HepG2 (cell line): ENCODE data around the gene IHH. TPM values are rescaled to one million over a fixed set of nuclear protein-coding genes. Genes with fewer than 3 reads are reported as not detected.

ENCODE experiments used
- ATAC-seq: fragments of 200-7000 bp; cut with Tn5 transposase; 3 replicates; pipeline ENCODE4 v1.9.1; 2020; ENCODE audit warnings: mild to moderate bottlenecking, moderate library complexity
- BruUV-seq: library from RNA; stranded (reverse); fragments of 400-500 nt; replicated peaks from 2 replicates; lab custom pipeline; 2021; lab: Mats Ljungman, UMichigan
- CTCF ChIA-PET: fragments of 300-600 bp; formaldehyde crosslinking; extraction: SDS; loops from one replicate; lab custom pipeline; 2021; ENCODE audit warnings: low total read pairs, inconsistent platforms, low intra/inter-chr PET ratio; lab: Yijun Ruan, JAX
- POLR2A ChIA-PET: fragments of 350-600 bp; sonication (Branson Sonifier 250); formaldehyde crosslinking; loops from one replicate; lab custom pipeline; 2020; ENCODE audit warnings: antibody characterized with exemption, inconsistent platforms; lab: Yijun Ruan, JAX
- DNase-seq: peaks from one replicate; pipeline ENCODE4 v3.0.0-alpha.2; 2015; ENCODE audit warnings: low spot score
- FAIRE-seq: peaks from 3 replicates; lab custom pipeline; 2011; peaks lifted over from hg19 to GRCh38; lab: Jason Lieb, UNC
- H2AFZ ChIP-seq: one replicate; pipeline ENCODE4 v1.6.1; 2011; ENCODE audit warnings: low read length, inconsistent platforms
- H3K27ac ChIP-seq: fragments of 300-600 bp; 3 replicates; pipeline ENCODE4 v1.8.0; 2011; ENCODE audit warnings: mixed run types, mild to moderate bottlenecking, mixed read lengths, low read length, inconsistent platforms; ENCODE audit not compliant: insufficient read depth; ENCODE audit errors: extremely low read length
- H3K27me3 ChIP-seq, 2 experiments: fragments of 200-600 bp in 1 of 2; 2 replicates in 1 of 2; 3 replicates in 1 of 2; pipeline versions ENCODE4 v1.6.0 to v1.8.0; 2011; ENCODE audit warnings: low read length in 2 of 2, mild to moderate bottlenecking in 2 of 2, moderate library complexity in 2 of 2, inconsistent platforms in 1 of 2; ENCODE audit not compliant: insufficient read depth in 2 of 2, control insufficient read depth in 1 of 2
- H3K36me3 ChIP-seq, 2 experiments: fragments of 200-600 bp in 1 of 2; replicated peaks in 1 of 2; 2 replicates in 1 of 2; 3 replicates in 1 of 2; pipeline versions ENCODE4 v1.5.1 to v1.8.0; 2011; ENCODE audit warnings: low read length in 2 of 2, inconsistent platforms in 1 of 2; ENCODE audit not compliant: insufficient read depth in 2 of 2, control insufficient read depth in 1 of 2
- H3K4me1 ChIP-seq: 2 replicates; pipeline ENCODE4 v1.5.1; 2012; ENCODE audit warnings: low read length, inconsistent platforms; ENCODE audit not compliant: insufficient read depth
- H3K4me2 ChIP-seq: 2 replicates; pipeline ENCODE4 v1.6.0; 2011; ENCODE audit warnings: low read depth, low read length, inconsistent platforms
- H3K4me3 ChIP-seq, 3 experiments: fragments of 200-600 bp in 1 of 3; sonication (generic), shearing (Covaris generic) in 1 of 3; replicated peaks in 1 of 3; 2 replicates each; pipeline ENCODE4 v1.5.1; 2011 to 2016; ENCODE audit warnings: low read length in 3 of 3, inconsistent platforms in 2 of 3, low read depth in 2 of 3, mild to moderate bottlenecking in 2 of 3, control low read depth in 1 of 3, mixed read lengths in 1 of 3; ENCODE audit not compliant: insufficient read depth in 1 of 3
- H3K79me2 ChIP-seq: one replicate; pipeline ENCODE4 v1.6.1; 2011; ENCODE audit warnings: low read length, inconsistent platforms; ENCODE audit not compliant: insufficient read depth
- H3K9ac ChIP-seq: 2 replicates; pipeline ENCODE4 v1.6.0; 2011; ENCODE audit warnings: mild to moderate bottlenecking, low read depth, low read length, inconsistent platforms; ENCODE audit not compliant: insufficient read depth
- H3K9me3 ChIP-seq: 2 replicates; pipeline ENCODE4 v1.5.1; 2012; ENCODE audit warnings: mild to moderate bottlenecking, low read length
- H4K20me1 ChIP-seq: 2 replicates; pipeline ENCODE4 v1.6.0; 2011; ENCODE audit warnings: inconsistent platforms, mild to moderate bottlenecking, low read length, moderate library complexity; ENCODE audit not compliant: insufficient read depth
- ATF7 ChIP-seq, 2 experiments: fragments of 450-650 bp in 1 of 2; sonication (generic) in 1 of 2; formaldehyde crosslinking in 1 of 2; IDR thresholded peaks; 2 replicates each; pipeline versions ENCODE4 v1.4.0 to v1.6.1; 2016 to 2020; ENCODE audit warnings: antibody characterized with exemption in 1 of 2, mild to moderate bottlenecking in 1 of 2, missing genetic modification reagents in 1 of 2
- BCL6 ChIP-seq: IDR thresholded peaks from 2 replicates; pipeline ENCODE4 v1.6.1; 2016; ENCODE audit warnings: missing genetic modification reagents, missing compliant biosample characterization
- KDM1A ChIP-seq: IDR thresholded peaks from 2 replicates; pipeline ENCODE4 v1.6.1; 2016; ENCODE audit warnings: missing compliant biosample characterization
- NFIC ChIP-seq: IDR thresholded peaks from 2 replicates; pipeline ENCODE4 v1.6.1; 2012; ENCODE audit warnings: mild to moderate bottlenecking, low read length, inconsistent platforms
- NR2F6 ChIP-seq, 2 experiments: IDR thresholded peaks; 2 replicates each; pipeline ENCODE4 v1.6.1; 2016; ENCODE audit warnings: antibody characterized with exemption in 1 of 2, mild to moderate bottlenecking in 1 of 2
- SIN3B ChIP-seq: fragments of 150-350 bp; IDR thresholded peaks from 2 replicates; pipeline ENCODE4 v1.6.1; 2014; ENCODE audit warnings: low read length
- SRY ChIP-seq: sonication (generic); formaldehyde crosslinking; IDR thresholded peaks from 2 replicates; pipeline ENCODE4 v1.8.0; 2022; ENCODE audit warnings: mild to moderate bottlenecking, missing genetic modification reagents
- ZNF781 ChIP-seq: sonication (generic); formaldehyde crosslinking; IDR thresholded peaks from 2 replicates; pipeline ENCODE4 v1.5.1; 2020; ENCODE audit warnings: borderline replicate concordance, mild to moderate bottlenecking, missing genetic modification reagents; ENCODE audit errors: not compliant biosample characterization
- WGBS: methylation state at CpG from one replicate; pipeline ENCODE4 v1.1.6; 2017; ENCODE audit warnings: low lambda C conversion rate; 5-methylcytosine and 5-hydroxymethylcytosine counted together
- in situ Hi-C: cut with HindIII; loops from 2 replicates; pipeline ENCODE4 v1.10.0; 2017; ENCODE audit warnings: low pct_unique_long_range_greater_than_20kb; ENCODE audit not compliant: extremely low pct_ligation_motif_present
- intact Hi-C: fragments of 100-400 bp; cut with micrococcal nuclease; formaldehyde crosslinking; loops from one replicate; pipeline ENCODE4 v1.10.0; 2022; ENCODE audit not compliant: unreplicated experiment
- polyA plus RNA-seq, 8 experiments: library from polyadenylated mRNA; depleted of rRNA in 3 of 8; stranded (reverse) in 7 of 8; unstranded in 1 of 8; fragments of >200 nt; fragmentation: Illumina TruSeq in 4 of 8; extraction: Trizol in 4 of 8; gene quantifications; 2 replicates each; pipeline versions ENCODE4 v1.2.1 to v1.2.3, GENCODE V29; 2011 to 2016; ENCODE audit warnings: low read depth in 4 of 8, missing spikeins in 1 of 8, mixed read lengths in 1 of 8; ENCODE audit not compliant: insufficient read depth in 1 of 8
- total RNA-seq, 5 experiments: library from RNA; depleted of rRNA; stranded (reverse); fragments of >200 nt; fragmentation: Illumina TruSeq; extraction: Trizol; gene quantifications; 2 replicates each; pipeline ENCODE4 v1.2.3, GENCODE V29; 2016; ENCODE audit warnings: low read depth in 1 of 5
- TF ChIP-seq, protein P1 (sequence below): sonication (generic); formaldehyde crosslinking; IDR thresholded peaks from 2 replicates; pipeline ENCODE4 v1.4.0; 2020; ENCODE audit warnings: mild to moderate bottlenecking, missing genetic modification reagents

IHH gene
- total and polyA plus RNA-seq, 2 of the 13 experiments (the other 11 are each of a cell fraction or from before 2014, with no cell fraction given): 0.42 TPM; not detected in 1

DNA sequence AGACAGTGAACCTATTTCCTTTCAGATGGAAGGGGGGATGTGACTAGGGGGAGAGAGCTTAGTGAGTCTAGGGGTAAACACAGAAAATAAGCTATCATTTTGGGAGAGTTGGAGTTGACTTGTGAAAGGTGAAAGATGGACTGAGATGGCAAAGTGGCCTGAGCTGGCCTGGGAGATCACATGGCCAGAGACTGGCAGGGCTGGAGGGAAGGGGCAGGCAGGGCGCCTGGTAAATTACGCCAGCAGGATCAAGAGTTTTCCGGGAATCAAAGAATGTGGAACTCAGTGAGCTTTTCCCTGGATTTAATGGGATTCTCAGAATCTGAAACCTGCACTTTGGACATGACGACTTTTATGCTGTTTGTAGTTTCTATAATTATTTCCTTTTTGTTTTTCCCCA lies 18.6 kb downstream of the IHH start:
- CTCF ChIA-PET: no interaction called here
- H3K27me3 ChIP-seq: peaks cover 5 to 37% of the 10 kb centered on the region in 2 experiments; a peak in 4 of 5 replicates
- no peaks in the 10 kb centered on the region for H3K79me2 ChIP-seq
- no peak overlapping the region for H3K4me2 ChIP-seq
- in situ Hi-C loops (loop anchor here (5.0 kb wide), 1 partner anchor 265 kb away; the partner anchor contains the start of gene PTPRN), intact Hi-C loops (no loop called here)
- POLR2A ChIA-PET: no interaction called here
- 0 out of 2 replicates have a peak, but pooled peaks cover 9% of the 10 kb centered on the region for H4K20me1 ChIP-seq
- ATAC-seq: no peak
- H3K27ac ChIP-seq: no peak overlapping the region
- 33% methylated on average over 4 of the region's 4 CpGs for WGBS
- H3K4me1 ChIP-seq: peaks cover 24% of the 10 kb centered on the region
- H3K9me3 ChIP-seq: no peaks in the 10 kb centered on the region
- H2AFZ ChIP-seq: no peak overlapping the region
- no peak overlapping the region for H3K4me3 ChIP-seq
- no peaks in the 10 kb centered on the region for H3K36me3 ChIP-seq
- TF ChIP-seq NR2F6 (IDR thresholded peaks at IDR 0.05) (no peak), NR2F6 (CRISPR knock-in tag; IDR thresholded peaks at IDR 0.05) (no peak), KDM1A (CRISPR knock-in tag) (no peak), ZNF781 (CRISPR knock-in tag) (no peak), SRY (CRISPR knock-in tag) (no peak), BCL6 (no peak), ATF7 (IDR thresholded peaks at IDR 0.05) (no peak), ATF7 (CRISPR knock-in tag; IDR thresholded peaks at IDR 0.05) (no peak), SIN3B (no peak)
- no peak overlapping the region for H3K9ac ChIP-seq
- DNase-seq: no peak
- BruUV-seq: no TSS peak
- FAIRE-seq: no peak

DNA sequence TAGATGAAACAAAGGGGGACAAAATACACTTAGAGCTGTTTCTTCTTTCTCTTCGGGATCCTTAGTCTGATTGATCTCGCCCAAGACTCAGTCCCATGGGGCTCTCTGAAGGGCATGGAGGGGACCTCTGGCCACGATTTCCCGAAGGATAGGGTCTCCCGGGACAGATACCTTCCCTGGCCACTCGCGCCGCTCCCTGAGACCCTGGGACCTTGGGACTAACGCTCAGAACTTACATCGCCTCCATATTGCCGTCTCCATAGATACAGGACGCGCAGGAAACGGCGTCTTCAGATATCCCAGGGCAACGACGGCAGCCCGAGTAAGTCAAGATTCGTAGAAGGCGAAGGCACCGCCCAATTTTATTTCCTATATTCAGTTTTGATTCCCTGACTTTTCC lies 19.5 kb downstream of the IHH start, which contains the start of gene CFAP65:
Gene CFAP65 (minus strand): TSS at position 265 of the 400 bp plus-strand sequence. CDS start 2,468 bp downstream, outside the sequence.
- DNase-seq (no peak), FAIRE-seq (no peak)
- POLR2A ChIA-PET: no interaction called here
- TF ChIP-seq, protein P1, sequence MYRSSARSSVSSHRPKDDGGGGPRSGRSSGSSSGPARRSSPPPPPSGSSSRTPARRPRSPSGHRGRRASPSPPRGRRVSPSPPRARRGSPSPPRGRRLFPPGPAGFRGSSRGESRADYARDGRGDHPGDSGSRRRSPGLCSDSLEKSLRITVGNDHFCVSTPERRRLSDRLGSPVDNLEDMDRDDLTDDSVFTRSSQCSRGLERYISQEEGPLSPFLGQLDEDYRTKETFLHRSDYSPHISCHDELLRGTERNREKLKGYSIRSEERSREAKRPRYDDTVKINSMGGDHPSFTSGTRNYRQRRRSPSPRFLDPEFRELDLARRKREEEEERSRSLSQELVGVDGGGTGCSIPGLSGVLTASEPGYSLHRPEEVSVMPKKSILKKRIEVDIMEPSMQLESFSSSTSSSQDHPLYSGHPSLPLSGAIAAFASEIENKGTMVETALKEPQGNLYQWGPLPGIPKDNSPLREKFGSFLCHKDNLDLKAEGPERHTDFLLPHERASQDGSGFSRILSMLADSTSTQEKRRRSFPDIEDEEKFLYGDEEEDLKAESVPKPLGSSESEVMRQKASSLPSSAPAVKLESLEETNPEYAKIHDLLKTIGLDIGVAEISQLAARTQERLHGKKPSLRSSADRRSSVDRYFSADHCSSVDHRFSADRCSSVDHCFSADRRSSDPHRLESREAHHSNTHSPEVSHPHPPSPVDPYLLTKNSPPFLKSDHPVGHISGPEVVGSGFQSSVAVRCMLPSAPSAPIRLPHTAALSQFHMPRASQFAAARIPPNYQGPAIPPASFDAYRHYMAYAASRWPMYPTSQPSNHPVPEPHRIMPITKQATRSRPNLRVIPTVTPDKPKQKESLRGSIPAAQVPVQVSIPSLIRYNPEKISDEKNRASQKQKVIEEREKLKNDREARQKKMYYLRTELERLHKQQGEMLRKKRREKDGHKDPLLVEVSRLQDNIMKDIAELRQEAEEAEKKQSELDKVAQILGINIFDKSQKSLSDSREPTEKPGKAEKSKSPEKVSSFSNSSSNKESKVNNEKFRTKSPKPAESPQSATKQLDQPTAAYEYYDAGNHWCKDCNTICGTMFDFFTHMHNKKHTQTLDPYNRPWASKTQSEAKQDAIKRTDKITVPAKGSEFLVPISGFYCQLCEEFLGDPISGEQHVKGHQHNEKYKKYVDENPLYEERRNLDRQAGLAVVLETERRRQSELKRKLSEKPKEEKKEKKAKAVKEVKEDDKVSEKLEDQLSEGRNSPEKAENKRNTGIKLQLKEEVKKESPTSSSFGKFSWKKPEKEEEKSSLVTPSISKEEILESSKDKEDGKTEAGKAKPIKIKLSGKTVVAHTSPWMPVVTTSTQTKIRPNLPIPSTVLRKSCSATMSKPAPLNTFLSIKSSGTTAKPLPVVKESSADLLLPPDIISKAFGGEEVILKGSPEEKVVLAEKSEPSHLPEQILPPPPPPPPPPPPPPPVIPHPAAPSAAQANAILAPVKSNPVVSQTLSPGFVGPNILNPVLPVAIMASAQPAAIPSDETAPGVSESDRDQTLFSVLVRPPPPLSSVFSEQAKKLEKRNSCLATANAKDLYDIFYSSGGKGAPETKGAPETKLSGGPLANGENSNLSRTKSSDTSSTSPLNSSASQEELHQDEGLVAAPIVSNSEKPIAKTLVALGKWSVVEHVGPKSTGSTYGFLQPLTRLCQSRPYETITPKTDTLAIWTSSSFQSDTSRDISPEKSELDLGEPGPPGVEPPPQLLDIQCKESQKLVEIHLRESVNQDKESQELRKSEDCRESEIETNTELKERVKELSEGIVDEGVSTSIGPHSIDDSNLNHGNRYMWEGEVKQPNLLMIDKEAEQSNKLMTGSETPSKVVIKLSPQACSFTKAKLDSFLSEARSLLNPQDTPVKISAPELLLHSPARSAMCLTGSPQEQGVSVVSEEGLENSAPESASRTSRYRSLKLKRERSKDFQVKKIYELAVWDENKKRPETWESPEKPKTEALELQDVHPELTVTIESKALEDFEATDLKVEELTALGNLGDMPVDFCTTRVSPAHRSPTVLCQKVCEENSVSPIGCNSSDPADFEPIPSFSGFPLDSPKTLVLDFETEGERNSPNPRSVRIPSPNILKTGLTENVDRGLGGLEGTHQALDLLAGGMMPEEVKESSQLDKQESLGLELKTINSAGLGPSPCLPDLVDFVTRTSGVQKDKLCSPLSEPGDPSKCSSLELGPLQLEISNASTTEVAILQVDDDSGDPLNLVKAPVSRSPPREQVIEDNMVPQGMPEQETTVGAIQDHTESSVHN (CRISPR knock-in tag): no peak
- no peak for TF ChIP-seq NFIC

More for the DNA sequence above, 19.5 kb downstream of the IHH start, which contains the start of gene CFAP65:
- in situ Hi-C loops (loop anchor here (5.0 kb wide), 1 partner anchor 266 kb away; the partner anchor contains the start of gene PTPRN), intact Hi-C loops (no loop called here)
- H3K4me3 ChIP-seq: no peak within 1 kb of the TSS
- H3K27me3 ChIP-seq: peaks cover 5 to 37% of the 10 kb centered on the region in 2 experiments; a peak in 4 of 5 replicates
- peaks cover 25% of the 10 kb centered on the region for H3K4me1 ChIP-seq
- H3K79me2 ChIP-seq: no peaks in the 10 kb centered on the region
- no peak within 1 kb of the TSS for H2AFZ ChIP-seq
- no peaks in the 10 kb centered on the region for H3K9me3 ChIP-seq
- 26% methylated on average over 21 of the region's 21 CpGs for WGBS
- no peak within 1 kb of the TSS for H3K9ac ChIP-seq
- BruUV-seq: no TSS peak
- no peak within 1 kb of the TSS for H3K4me2 ChIP-seq
- ATAC-seq: no peak
- H4K20me1 ChIP-seq: 0 out of 2 replicates have a peak, but pooled peaks cover 9% of the 10 kb centered on the region
- H3K36me3 ChIP-seq: no peaks in the 10 kb centered on the region
- no peak within 1 kb of the TSS for H3K27ac ChIP-seq
- CTCF ChIA-PET: no interaction called here
